GM12878 (cell line): Measurements from ENCODE around the gene SLIT1. TPM values are rescaled to one million over a fixed set of nuclear protein-coding genes. Genes with fewer than 3 reads are reported as not detected.

Experiments used
- ATAC-seq: fragments of 200-7000 bp; cut with Tn5 transposase; 3 replicates; pipeline ENCODE4 v1.9.1; 2020; ENCODE audit warnings: mild to moderate bottlenecking, moderate library complexity
- BruUV-seq: library from RNA; stranded (reverse); fragments of 400-500 nt; replicated peaks from 2 replicates; lab custom pipeline; 2021; lab: Mats Ljungman, UMichigan
- CTCF ChIA-PET: fragments of 300-600 bp; sonication (Branson Sonifier 250); formaldehyde crosslinking; extraction: SDS; loops from one replicate; lab custom pipeline; 2021; ENCODE audit warnings: inconsistent platforms; lab: Yijun Ruan, JAX
- POLR2A ChIA-PET: fragments of 350-600 bp; formaldehyde crosslinking; extraction: SDS; loops from one replicate; lab custom pipeline; 2021; ENCODE audit warnings: inconsistent platforms; lab: Charles Lee
- RAD21 ChIA-PET: fragments of 300-600 bp; sonication (Branson Sonifier 250); formaldehyde crosslinking; loops from one replicate; lab custom pipeline; 2023; ENCODE audit warnings: antibody characterized with exemption; ENCODE audit not compliant: unreplicated experiment; lab: Charles Lee
- SMC1A ChIA-PET: fragments of 300-600 bp; sonication (Branson Sonifier 250); formaldehyde crosslinking; loops from one replicate; lab custom pipeline; 2023; ENCODE audit not compliant: unreplicated experiment, uncharacterized antibody; lab: Charles Lee
- DNase-seq: peaks from one replicate; pipeline ENCODE4 v3.0.0-alpha.2; 2011; ENCODE audit warnings: low read depth, low spot score
- FAIRE-seq: peaks from 3 replicates; lab custom pipeline; 2011; peaks lifted over from hg19 to GRCh38; lab: Jason Lieb, UNC
- H2AFZ ChIP-seq: 2 replicates; pipeline ENCODE4 v1.6.0; 2011; ENCODE audit warnings: low read depth, low read length, control low read depth; ENCODE audit not compliant: control insufficient read depth
- H3K27ac ChIP-seq: 2 replicates; pipeline ENCODE4 v1.5.1; 2011; ENCODE audit warnings: control low read depth; ENCODE audit not compliant: control insufficient read depth, insufficient read depth
- H3K27me3 ChIP-seq, 2 experiments: replicated peaks in 1 of 2; 2 replicates each; pipeline versions ENCODE4 v1.6.0 to v1.6.1; 2011; ENCODE audit warnings: low read length in 1 of 2; ENCODE audit not compliant: control insufficient read depth in 2 of 2, insufficient read depth in 2 of 2
- H3K36me3 ChIP-seq, 2 experiments: 2 replicates each; pipeline ENCODE4 v1.5.1; 2011; ENCODE audit warnings: low read length in 1 of 2; ENCODE audit not compliant: control insufficient read depth in 2 of 2, insufficient read depth in 2 of 2
- H3K4me1 ChIP-seq: 2 replicates; pipeline ENCODE4 v1.6.1; 2011; ENCODE audit warnings: mild to moderate bottlenecking, low read length, moderate library complexity, mixed read lengths; ENCODE audit not compliant: control insufficient read depth, insufficient read depth
- H3K4me2 ChIP-seq: 2 replicates; pipeline ENCODE4 v1.6.0; 2011; ENCODE audit warnings: control low read depth; ENCODE audit not compliant: control insufficient read depth, insufficient read depth
- H3K4me3 ChIP-seq: fragments of 200-600 bp; sonication (generic); 2 replicates; pipeline ENCODE4 v1.5.1; 2016
- H3K79me2 ChIP-seq: 2 replicates; pipeline ENCODE4 v1.6.0; 2011; ENCODE audit warnings: low read length; ENCODE audit not compliant: control insufficient read depth, insufficient read depth
- H3K9ac ChIP-seq: 2 replicates; pipeline ENCODE4 v1.8.0; 2011; ENCODE audit warnings: low read length, control low read depth, mixed read lengths; ENCODE audit not compliant: control insufficient read depth, insufficient read depth
- H3K9me3 ChIP-seq: replicated peaks from 3 replicates; pipeline ENCODE4 v1.5.1; 2011; ENCODE audit warnings: mild to moderate bottlenecking, low read length; ENCODE audit not compliant: control insufficient read depth, insufficient read depth
- H4K20me1 ChIP-seq: 2 replicates; pipeline ENCODE4 v1.6.0; 2011; ENCODE audit not compliant: control insufficient read depth, insufficient read depth
- BRCA1 ChIP-seq: IDR thresholded peaks from 2 replicates; pipeline ENCODE4 v1.6.1; 2011; ENCODE audit warnings: low read depth, low read length, improper control_type of control experiment
- HDGF ChIP-seq: fragments of 450-650 bp; IDR thresholded peaks from 2 replicates; pipeline ENCODE4 v1.6.1; 2016; ENCODE audit warnings: antibody characterized with exemption
- IRF4 ChIP-seq: IDR thresholded peaks from 2 replicates; pipeline ENCODE4 v1.6.1; 2011; ENCODE audit warnings: low read depth, low read length
- LARP7 ChIP-seq: fragments of 450-650 bp; IDR thresholded peaks from 2 replicates; pipeline ENCODE4 v1.6.1; 2017; ENCODE audit warnings: mild to moderate bottlenecking
- NR2C1 ChIP-seq: fragments of 450-650 bp; IDR thresholded peaks from 2 replicates; pipeline ENCODE4 v1.6.1; 2017; ENCODE audit warnings: antibody characterized with exemption, mild to moderate bottlenecking, moderate library complexity
- POLR2AphosphoS2 ChIP-seq: IDR thresholded peaks from 2 replicates; pipeline ENCODE4 v1.6.1; 2011; ENCODE audit warnings: low read depth, mild to moderate bottlenecking, low read length, improper control_type of control experiment, moderate library complexity
- RELB ChIP-seq: fragments of 450-650 bp; IDR thresholded peaks from 2 replicates; pipeline ENCODE4 v1.6.1; 2017; ENCODE audit warnings: low read depth, mild to moderate bottlenecking, moderate library complexity
- SMAD5 ChIP-seq: IDR thresholded peaks from 2 replicates; pipeline ENCODE4 v1.6.1; 2016; ENCODE audit warnings: antibody characterized with exemption, low read depth
- YBX1 ChIP-seq: fragments of 450-650 bp; IDR thresholded peaks from 2 replicates; pipeline ENCODE4 v1.6.1; 2016; ENCODE audit warnings: antibody characterized with exemption
- WGBS: methylation state at CpG from one replicate; pipeline ENCODE4 v1.1.6; 2016; ENCODE audit warnings: low lambda C conversion rate; ENCODE audit not compliant: insufficient replicate concordance, insufficient coverage; ENCODE audit errors: missing lambda C conversion rate; 5-methylcytosine and 5-hydroxymethylcytosine counted together
- in situ Hi-C: fragments of 300-500 bp; cut with MboI; formaldehyde crosslinking; loops from 9 replicates; pipeline ENCODE4 v1.14.3; 2018; ENCODE audit warnings: mixed read lengths
- intact Hi-C: fragments of 100-400 bp; cut with micrococcal nuclease; formaldehyde crosslinking; loops from one replicate; pipeline ENCODE4 v1.14.2; 2022; ENCODE audit not compliant: unreplicated experiment
- polyA plus RNA-seq, 11 experiments: library from polyadenylated mRNA; depleted of rRNA in 4 of 11; unstranded in 6 of 11; stranded (reverse) in 5 of 11; fragments of >200 nt; fragmentation: Nextera tagmentation in 4 of 11; fragmentation: Illumina TruSeq in 1 of 11; extraction: Ambion mirVana in 4 of 11; extraction: Trizol in 1 of 11; gene quantifications; 1 replicate in 1 of 11; 2 replicates in 10 of 11; pipeline versions ENCODE4 v1.2.1 to v1.2.3, GENCODE V29; 2011 to 2016; ENCODE audit warnings: inconsistent platforms in 2 of 11, missing spikeins in 2 of 11, low read depth in 1 of 11
- total RNA-seq, 4 experiments: library from RNA; depleted of rRNA in 3 of 4; stranded (reverse); fragments of >200 nt in 3 of 4; fragmentation: Illumina TruSeq in 1 of 4; extraction: Trizol in 1 of 4; gene quantifications; 2 replicates each; pipeline versions ENCODE4 v1.2.1 to v1.2.3, GENCODE V29; 2013 to 2021

SLIT1 gene
- total and polyA plus RNA-seq, 10 of the 15 experiments (the other 5 are each of a cell fraction or from before 2014, with no cell fraction given): 0.04 to 0.19 (median 0.06) TPM; not detected in 4

GRCh38 chr10:97015240-97015639 is 170.5 kb downstream of the SLIT1 start:
- ChIA-PET RAD21 (interaction anchor here (1.0 kb wide), 1 partner anchor 10 kb away, joined by 4 read pairs; no protein-coding TSS in a partner anchor), POLR2A (no interaction called here), SMC1A (interaction anchor here (1.2 kb wide), 2 partner anchors 10 to 30 kb away, joined by 3 read pairs; no protein-coding TSS in a partner anchor), CTCF (interaction anchor here (1.7 to 4.7 kb wide), 2 partner anchors 9 to 37 kb away, joined by 4 to 27 read pairs; no protein-coding TSS in a partner anchor)
- in situ Hi-C loops: no loop called here
- no peak overlapping the region for H3K9ac ChIP-seq
- no peak overlapping the region for H3K4me2 ChIP-seq
- H2AFZ ChIP-seq: no peak overlapping the region
- TF ChIP-seq HDGF (no peak), SMAD5 (no peak), LARP7 (no peak), YBX1 (no peak), IRF4 (no peak), RELB (no peak), NR2C1 (no peak), BRCA1 (no peak), POLR2AphosphoS2 (no peak)
- H3K36me3 ChIP-seq: no peaks in the 10 kb centered on the region
- FAIRE-seq: no peak
- H3K79me2 ChIP-seq: no peaks in the 10 kb centered on the region
- H3K27ac ChIP-seq: no peak overlapping the region
- peaks cover 14% of the 10 kb centered on the region for H3K4me1 ChIP-seq
- H4K20me1 ChIP-seq: no peaks in the 10 kb centered on the region
- BruUV-seq: no TSS peak
- H3K4me3 ChIP-seq: no peak overlapping the region
- intact Hi-C loops: no loop called here
- no peaks in the 10 kb centered on the region; the same call in 2 of the 3 replicates for H3K9me3 ChIP-seq
- WGBS: 56% methylated on average over 1 of the region's 1 CpG
- ATAC-seq: no peak
- H3K27me3 ChIP-seq: no peaks in the 10 kb centered on the region
- DNase-seq: no peak
